Parathyroid adenoma (tissue), 2 donors: Measurements from ENCODE around the gene PCTP.

Source experiments
- H2AFZ ChIP-seq: fragments of 300-600 bp; sonication (generic); one replicate; pipeline ENCODE4 v1.7.0; 2017; ENCODE audit warnings: antibody characterized with exemption, mild to moderate bottlenecking
- H3K27ac ChIP-seq: fragments of 300-600 bp; sonication (generic); one replicate; pipeline ENCODE4 v1.7.0; 2017
- H3K27me3 ChIP-seq: fragments of 300-600 bp; sonication (generic); one replicate; pipeline ENCODE4 v1.7.0; 2017; ENCODE audit warnings: low read length; ENCODE audit not compliant: control insufficient read depth, insufficient read depth
- H3K36me3 ChIP-seq: fragments of 300-600 bp; sonication (generic); one replicate; pipeline ENCODE4 v1.7.0; 2017; ENCODE audit warnings: low read length; ENCODE audit not compliant: control insufficient read depth, insufficient read depth
- H3K4me1 ChIP-seq: fragments of 300-600 bp; sonication (generic); one replicate; pipeline ENCODE4 v1.7.0; 2017; ENCODE audit warnings: control low read depth
- H3K4me2 ChIP-seq: fragments of 300-600 bp; sonication (generic); one replicate; pipeline ENCODE4 v1.7.0; 2017; ENCODE audit warnings: low read length
- H3K4me3 ChIP-seq: fragments of 300-600 bp; sonication (generic); one replicate; pipeline ENCODE4 v1.7.0; 2017; ENCODE audit warnings: low read depth, low read length
- H3K79me2 ChIP-seq: fragments of 300-600 bp; sonication (generic); one replicate; pipeline ENCODE4 v1.7.0; 2017; ENCODE audit warnings: control low read depth
- H3K9ac ChIP-seq: fragments of 300-600 bp; sonication (generic); one replicate; pipeline ENCODE4 v1.7.0; 2017; ENCODE audit warnings: mild to moderate bottlenecking
- H3K9me3 ChIP-seq: fragments of 300-600 bp; sonication (generic); one replicate; pipeline ENCODE4 v1.7.0; 2017; ENCODE audit warnings: low read length; ENCODE audit not compliant: control insufficient read depth
- TF ChIP-seq, protein P1 (sequence below): fragments of 300-600 bp; sonication (generic); IDR thresholded peaks from one replicate; pipeline ENCODE4 v1.7.0; 2017; ENCODE audit warnings: antibody characterized with exemption, mild to moderate bottlenecking
- donor health status: primary hyperparathyroidism.

Gene PCTP

DNA sequence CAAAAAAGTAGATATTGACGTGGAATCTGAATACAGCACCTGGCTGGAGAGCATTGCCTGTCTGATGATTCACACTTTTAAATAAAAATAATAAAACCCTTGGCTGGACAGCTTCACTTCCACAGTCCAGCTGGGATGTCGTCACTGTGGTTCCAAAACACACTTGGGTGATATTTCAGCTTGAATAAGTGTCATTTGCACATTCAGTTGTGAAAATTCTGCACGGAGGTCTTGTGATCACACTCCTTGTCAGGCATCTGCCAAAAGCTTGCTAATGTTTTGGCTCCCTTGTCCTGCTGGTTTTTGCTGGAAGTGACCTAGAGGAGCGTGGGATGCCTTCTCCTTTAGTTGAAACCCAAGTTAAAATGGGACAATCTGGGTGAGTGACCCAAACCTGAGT, 60.7 kb downstream of the PCTP start:
- no peak overlapping the region for H2AFZ ChIP-seq
- no peaks in the 10 kb centered on the region for H3K79me2 ChIP-seq
- H3K36me3 ChIP-seq, result no peaks in the 10 kb centered on the region
- H3K9ac ChIP-seq, result no peak overlapping the region
- no peaks in the 10 kb centered on the region for H3K27me3 ChIP-seq
- no peak overlapping the region for H3K27ac ChIP-seq
- H3K4me3 ChIP-seq, result no peak overlapping the region
- H3K4me1 ChIP-seq, result no peaks in the 10 kb centered on the region
- no peak overlapping the region for H3K4me2 ChIP-seq
- H3K9me3 ChIP-seq, result no peaks in the 10 kb centered on the region
- TF ChIP-seq, protein P1, sequence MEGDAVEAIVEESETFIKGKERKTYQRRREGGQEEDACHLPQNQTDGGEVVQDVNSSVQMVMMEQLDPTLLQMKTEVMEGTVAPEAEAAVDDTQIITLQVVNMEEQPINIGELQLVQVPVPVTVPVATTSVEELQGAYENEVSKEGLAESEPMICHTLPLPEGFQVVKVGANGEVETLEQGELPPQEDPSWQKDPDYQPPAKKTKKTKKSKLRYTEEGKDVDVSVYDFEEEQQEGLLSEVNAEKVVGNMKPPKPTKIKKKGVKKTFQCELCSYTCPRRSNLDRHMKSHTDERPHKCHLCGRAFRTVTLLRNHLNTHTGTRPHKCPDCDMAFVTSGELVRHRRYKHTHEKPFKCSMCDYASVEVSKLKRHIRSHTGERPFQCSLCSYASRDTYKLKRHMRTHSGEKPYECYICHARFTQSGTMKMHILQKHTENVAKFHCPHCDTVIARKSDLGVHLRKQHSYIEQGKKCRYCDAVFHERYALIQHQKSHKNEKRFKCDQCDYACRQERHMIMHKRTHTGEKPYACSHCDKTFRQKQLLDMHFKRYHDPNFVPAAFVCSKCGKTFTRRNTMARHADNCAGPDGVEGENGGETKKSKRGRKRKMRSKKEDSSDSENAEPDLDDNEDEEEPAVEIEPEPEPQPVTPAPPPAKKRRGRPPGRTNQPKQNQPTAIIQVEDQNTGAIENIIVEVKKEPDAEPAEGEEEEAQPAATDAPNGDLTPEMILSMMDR, result no peak

DNA sequence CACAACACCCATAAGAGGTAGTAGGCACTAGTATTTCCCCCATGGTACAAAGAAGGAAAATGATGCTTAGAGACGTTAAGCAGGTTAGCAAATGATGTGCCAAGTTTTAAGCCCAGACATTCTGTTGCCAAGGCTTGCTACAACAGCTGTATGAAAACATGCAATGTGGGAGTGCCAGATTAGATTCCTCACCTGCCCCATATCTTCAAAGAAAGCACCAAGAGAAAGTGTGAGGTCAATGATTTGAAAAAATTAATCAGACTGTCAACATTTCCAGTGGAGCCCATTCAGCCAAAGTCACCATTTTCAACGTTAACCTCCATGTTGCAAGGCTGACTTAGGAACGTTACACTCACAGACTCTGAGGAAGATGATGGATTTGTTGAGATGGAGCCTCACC, 61.5 kb downstream of the PCTP start:
- Histone ChIP-seq H3K4me1 (no peaks in the 10 kb centered on the region), H3K9ac (no peak overlapping the region)
- TF ChIP-seq, protein P1, result no peak

DNA sequence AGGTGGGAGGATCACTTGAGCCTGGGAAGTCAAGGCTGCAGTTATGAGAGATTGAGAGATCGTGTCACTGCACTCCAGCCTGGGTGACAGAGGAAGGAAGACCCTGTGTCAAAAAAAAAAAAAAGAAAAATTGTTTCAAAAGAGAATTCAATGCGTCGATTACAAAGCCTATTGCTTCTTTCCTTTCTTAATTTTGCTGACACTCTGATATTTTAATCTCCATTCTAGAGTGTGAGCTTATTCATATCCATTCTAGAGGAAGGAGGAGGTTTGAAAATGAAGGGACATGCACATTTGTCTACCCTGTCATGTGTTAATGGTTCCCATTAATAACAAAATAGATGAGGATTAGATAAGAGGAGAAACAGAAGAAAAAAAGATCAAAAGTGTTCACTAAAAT, 63.1 kb downstream of the PCTP start:
- H3K4me2 ChIP-seq, result no peak overlapping the region
- H3K9me3 ChIP-seq, result no peaks in the 10 kb centered on the region
- H3K4me3 ChIP-seq, result no peak overlapping the region
- H3K4me1 ChIP-seq, result no peaks in the 10 kb centered on the region
- no peak overlapping the region for H3K9ac ChIP-seq
- no peak overlapping the region for H2AFZ ChIP-seq
- no peaks in the 10 kb centered on the region for H3K79me2 ChIP-seq
- H3K27me3 ChIP-seq, result no peaks in the 10 kb centered on the region
- H3K36me3 ChIP-seq, result no peaks in the 10 kb centered on the region
- TF ChIP-seq, protein P1, result no peak
- H3K27ac ChIP-seq, result no peak overlapping the region

More for the DNA sequence above, 61.5 kb downstream of the PCTP start:
- H3K36me3 ChIP-seq, result no peaks in the 10 kb centered on the region
- no peak overlapping the region for H3K27ac ChIP-seq
- no peaks in the 10 kb centered on the region for H3K9me3 ChIP-seq
- H2AFZ ChIP-seq, result no peak overlapping the region
- no peaks in the 10 kb centered on the region for H3K27me3 ChIP-seq
- H3K4me3 ChIP-seq, result no peak overlapping the region
- no peak overlapping the region for H3K4me2 ChIP-seq
- no peaks in the 10 kb centered on the region for H3K79me2 ChIP-seq

DNA sequence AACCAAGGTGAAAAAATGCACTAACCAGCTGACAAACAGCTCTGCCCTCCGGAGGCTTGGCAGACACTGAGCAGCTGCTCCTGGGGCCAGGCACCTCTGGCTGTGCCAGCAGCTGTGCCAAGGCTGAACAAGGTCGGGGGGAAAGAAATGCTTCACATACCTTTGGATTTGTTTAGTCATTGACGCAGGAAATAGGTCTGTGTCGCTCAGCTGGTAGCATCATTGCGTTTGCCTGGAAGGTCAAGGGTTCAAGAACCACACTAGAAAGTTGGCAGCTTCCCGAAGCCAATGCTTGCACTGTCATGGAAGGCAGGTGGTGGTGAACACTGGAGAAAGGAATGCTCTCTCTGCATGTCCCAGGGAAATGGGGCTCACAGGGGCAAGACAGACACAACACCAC, 63.5 kb downstream of the PCTP start:
- H3K27me3 ChIP-seq, result no peaks in the 10 kb centered on the region
- no peaks in the 10 kb centered on the region for H3K9me3 ChIP-seq
- no peaks in the 10 kb centered on the region for H3K36me3 ChIP-seq
- H2AFZ ChIP-seq, result no peak overlapping the region
- H3K79me2 ChIP-seq, result no peaks in the 10 kb centered on the region
- TF ChIP-seq, protein P1, result no peak
- no peak overlapping the region for H3K27ac ChIP-seq
- H3K4me1 ChIP-seq, result no peaks in the 10 kb centered on the region
- no peak overlapping the region for H3K4me2 ChIP-seq
- H3K4me3 ChIP-seq, result no peak overlapping the region
- no peak overlapping the region for H3K9ac ChIP-seq

DNA sequence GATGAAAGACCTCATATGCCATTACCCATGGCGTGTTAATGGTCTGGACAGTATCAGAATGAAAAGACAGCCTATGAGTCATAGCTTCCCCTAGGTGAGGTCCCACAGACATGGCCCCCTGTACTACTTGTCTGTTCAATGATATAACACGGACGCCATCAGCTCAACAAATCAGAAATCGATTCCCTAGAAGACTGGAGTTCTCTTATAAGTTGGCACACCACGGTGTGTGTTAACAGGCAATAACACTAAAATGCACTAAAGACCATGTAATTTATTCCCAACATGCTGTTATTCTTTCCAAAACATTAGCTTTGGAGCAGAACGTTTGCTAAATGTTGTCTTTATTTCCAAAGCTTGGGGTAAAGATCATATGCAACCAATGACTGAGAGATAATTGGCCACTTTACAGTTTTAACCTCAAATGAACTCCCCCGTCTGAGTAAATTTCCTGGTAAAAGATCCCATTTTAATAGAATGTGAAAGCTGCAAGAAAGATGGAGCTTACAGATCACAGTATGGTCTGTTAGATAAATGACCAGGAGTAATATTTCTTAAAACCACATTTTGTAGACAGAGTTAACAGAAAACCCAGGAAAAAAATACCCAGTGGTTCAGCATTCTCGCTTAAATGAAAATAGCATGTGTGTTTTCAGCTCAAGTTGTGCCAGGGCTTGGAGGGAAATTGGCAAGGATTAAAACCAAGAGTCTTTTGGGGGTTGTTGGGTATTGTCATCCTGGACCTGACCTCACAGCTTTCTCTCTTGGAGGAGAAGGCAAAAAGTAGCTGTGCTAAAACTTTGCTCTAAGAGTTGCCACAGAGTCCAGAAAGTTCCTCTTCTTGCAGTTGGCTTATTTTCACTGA, 65.9 kb downstream of the PCTP start:
- TF ChIP-seq, protein P1, result no peak

More for the DNA sequence above, 65.9 kb downstream of the PCTP start:
- Histone ChIP-seq H3K27me3 (no peaks in the 10 kb centered on the region), H3K4me2 (no peak overlapping the region), H3K27ac (no peak overlapping the region), H3K9me3 (no peaks in the 10 kb centered on the region), H3K36me3 (no peaks in the 10 kb centered on the region), H2AFZ (no peak overlapping the region), H3K9ac (no peak overlapping the region), H3K4me1 (no peaks in the 10 kb centered on the region), H3K4me3 (no peak overlapping the region), H3K79me2 (no peaks in the 10 kb centered on the region)
